ENCODE data around the gene TM9SF1.
A peak's percentile ranks its signal among the peaks of the same experiment; 100 is the strongest.

TM9SF1 gene

DNA sequence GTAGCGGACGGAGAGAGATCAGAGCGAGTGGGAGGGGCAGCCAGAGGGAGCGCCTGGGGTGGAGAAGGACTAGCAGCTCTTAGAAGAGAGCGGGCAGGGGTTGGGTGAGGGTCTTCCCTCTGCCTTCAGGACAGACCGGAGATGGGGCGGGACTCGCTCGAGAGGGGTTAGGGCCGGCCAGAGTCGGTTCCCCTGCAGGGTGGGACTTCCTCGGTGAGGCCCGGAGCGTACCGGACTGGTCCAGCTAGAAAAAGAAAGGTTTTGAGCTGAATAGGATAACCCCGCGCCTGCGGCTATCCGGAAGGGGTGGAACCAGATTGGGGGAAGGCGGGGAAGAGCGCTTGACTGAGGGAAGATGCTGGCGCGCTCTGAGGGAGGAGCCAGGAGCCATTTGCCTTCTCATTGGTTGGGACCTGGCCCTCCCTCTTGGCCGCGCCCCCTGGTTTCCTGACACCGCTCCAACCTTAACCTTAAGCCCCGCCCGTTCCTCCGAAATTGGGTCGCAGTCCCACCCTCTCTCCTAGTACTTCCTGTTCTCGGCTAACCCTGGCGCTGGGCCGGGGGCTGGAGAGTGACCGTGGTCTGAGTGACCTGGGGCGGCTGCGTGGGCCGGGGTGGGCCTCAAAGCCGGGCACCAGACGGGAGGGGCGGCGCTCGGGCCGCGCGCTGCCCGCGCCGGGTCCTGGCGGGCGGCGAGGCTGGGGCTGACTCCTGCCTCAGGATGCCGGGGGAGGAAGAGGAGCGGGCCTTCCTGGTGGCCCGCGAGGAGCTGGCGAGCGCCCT, 48.1 kb downstream of the TM9SF1 start, which contains the start of gene RNF31:
RNF31 (plus strand) TSS at position 521 of the 783 bp plus-strand sequence; CDS start at position 722, 201 bp downstream.
- peak within 1 kb of the TSS; percentile 92 for H3K27ac ChIP-seq (ENCODE audit: low read depth, low read length)
- H3K9ac ChIP-seq (ENCODE audit: low read length): peak within 1 kb of the TSS; percentile 66
- no peaks in the 10 kb centered on the region for H3K27me3 ChIP-seq (ENCODE audit: control insufficient read depth, insufficient read depth, low read length)
- H3K4me3 ChIP-seq (ENCODE audit: low read length): peak within 1 kb of the TSS; percentile 92
- peaks cover 16% of the 10 kb centered on the region for H3K4me1 ChIP-seq (ENCODE audit: control insufficient read depth, insufficient read depth, low read length)
- peaks cover 19% of the 10 kb centered on the region for H3K36me3 ChIP-seq (ENCODE audit: control insufficient read depth, insufficient read depth, low read length)

DNA sequence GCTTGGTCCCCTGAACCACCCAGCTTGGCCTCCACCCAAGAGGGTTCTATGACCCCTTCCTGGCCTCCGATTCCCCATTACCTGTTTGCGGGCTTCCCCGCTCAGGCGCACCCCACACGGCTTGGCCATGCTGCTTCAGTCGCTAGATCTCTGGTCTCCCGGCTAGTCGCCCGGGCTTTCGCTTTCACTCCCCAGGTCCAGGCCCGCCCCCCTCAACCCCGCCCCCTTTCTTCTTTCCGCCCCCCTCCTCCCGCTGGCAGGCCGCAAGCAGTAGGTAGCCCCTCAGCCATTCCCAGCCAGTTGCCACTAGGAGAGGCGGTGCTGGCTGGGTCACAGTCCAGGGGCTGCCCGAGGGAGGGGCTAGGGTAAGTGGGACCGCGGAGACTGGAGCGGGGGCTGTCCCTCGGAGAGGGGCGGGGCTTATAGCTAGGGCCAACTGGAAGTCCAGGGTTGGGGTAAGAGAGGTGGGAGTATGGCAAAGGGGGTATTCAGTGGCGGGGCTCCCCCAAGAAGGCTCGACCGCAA, 48.7 kb downstream of the TM9SF1 start, which contains the start of gene PSME2:
PSME2 (minus strand) TSS at position 158 of the 525 bp plus-strand sequence; CDS start at position 129, 29 bp downstream.
- Histone ChIP-seq H3K27ac (ENCODE audit: low read depth, low read length) (peak within 1 kb of the TSS; percentile 92), H3K4me3 (ENCODE audit: low read length) (peak within 1 kb of the TSS; percentile 92), H3K9ac (ENCODE audit: low read length) (peak within 1 kb of the TSS; percentile 66), H3K4me1 (ENCODE audit: control insufficient read depth, insufficient read depth, low read length) (peaks cover 20% of the 10 kb centered on the region), H3K27me3 (ENCODE audit: control insufficient read depth, insufficient read depth, low read length) (no peaks in the 10 kb centered on the region), H3K36me3 (ENCODE audit: control insufficient read depth, insufficient read depth, low read length) (peaks cover 14% of the 10 kb centered on the region)

DNA sequence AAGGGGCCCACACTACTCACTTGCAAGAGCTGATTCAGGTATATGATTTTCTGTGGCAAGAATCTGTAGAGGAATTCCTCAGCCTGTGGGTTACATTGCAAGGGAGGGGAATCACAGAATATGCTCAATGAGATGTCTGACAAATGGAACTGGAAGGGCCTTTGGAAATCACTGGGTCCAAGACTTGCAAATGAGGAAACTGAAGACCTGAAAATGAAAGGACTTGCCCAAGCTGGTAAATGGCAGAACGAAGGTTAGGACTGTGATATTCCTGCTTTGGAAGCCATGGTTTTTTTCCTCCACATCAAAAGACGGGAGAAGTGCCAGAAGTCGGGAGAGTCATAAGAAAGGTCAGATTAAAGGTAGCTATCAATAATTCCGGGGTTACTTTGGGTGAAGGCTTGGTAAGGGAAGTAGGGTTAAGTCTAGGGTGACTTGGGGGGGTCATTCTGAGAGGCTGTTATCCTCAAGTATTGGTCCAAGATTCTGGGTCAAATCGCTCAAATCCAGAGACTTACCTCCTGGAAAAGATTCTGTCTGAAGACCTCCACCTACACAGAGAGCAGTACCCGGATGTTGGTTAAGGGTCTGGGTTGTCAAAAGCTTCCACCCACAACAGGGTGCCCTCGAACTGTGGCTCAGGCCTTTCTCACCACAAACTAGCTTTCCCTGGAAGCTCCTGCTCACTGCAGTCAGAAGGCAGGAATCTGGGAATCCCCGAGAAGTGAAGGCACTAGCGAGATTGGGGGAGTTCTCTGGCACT, 49.4 kb downstream of the TM9SF1 start:
- Histone ChIP-seq H3K9ac (ENCODE audit: low read length) (peak overlapping the region; percentile 66), H3K27me3 (ENCODE audit: control insufficient read depth, insufficient read depth, low read length) (no peaks in the 10 kb centered on the region), H3K36me3 (ENCODE audit: control insufficient read depth, insufficient read depth, low read length) (peaks cover 7% of the 10 kb centered on the region), H3K4me1 (ENCODE audit: control insufficient read depth, insufficient read depth, low read length) (peaks cover 20% of the 10 kb centered on the region), H3K4me3 (ENCODE audit: low read length) (peak overlapping the region; percentile 82), H3K27ac (ENCODE audit: low read depth, low read length) (peak overlapping the region; percentile 92)

DNA sequence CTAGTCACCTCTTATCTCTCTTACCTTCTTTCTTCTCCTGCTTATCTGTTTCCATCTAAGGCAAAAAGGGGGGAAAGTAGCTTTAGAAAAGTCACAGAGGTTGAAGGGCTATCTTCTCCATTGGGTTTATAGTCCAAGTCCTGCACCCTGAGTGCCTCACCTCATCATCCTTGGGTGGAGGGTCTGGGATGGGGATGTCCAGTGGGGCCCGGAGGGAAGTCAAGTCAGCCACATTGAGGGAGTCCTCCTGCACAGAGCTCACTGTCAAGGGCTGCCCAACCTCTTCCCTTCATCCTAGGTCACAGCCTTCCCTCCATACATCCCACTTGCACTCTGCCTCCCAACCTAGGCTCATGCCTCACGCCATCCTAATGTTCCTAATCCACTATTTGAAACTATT, 50.0 kb downstream of the TM9SF1 start:
- H3K27ac ChIP-seq (ENCODE audit: low read depth, low read length): no peak overlapping the region
- no peak overlapping the region for H3K9ac ChIP-seq (ENCODE audit: low read length)

DNA sequence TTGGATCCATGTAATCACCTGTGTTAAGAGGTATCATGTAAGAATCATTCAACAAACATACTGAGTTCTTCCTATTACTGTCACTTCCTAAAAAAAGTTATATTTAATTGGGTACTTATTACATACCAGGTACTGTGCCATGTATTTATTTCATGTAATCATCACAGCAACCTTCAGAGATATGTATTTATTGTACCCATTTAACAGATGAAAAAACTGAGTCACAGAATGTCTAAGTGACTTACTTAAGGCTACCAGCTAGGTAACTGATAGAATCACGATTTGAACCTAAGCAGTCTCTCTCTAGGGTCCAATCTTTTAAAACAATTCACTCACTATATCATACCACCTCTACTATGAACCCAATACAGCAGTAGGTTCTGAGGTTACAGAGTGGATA, 50.8 kb downstream of the TM9SF1 start:
- H3K36me3 ChIP-seq (ENCODE audit: control insufficient read depth, insufficient read depth, low read length): no peaks in the 10 kb centered on the region
- no peak overlapping the region for H3K4me3 ChIP-seq (ENCODE audit: low read length)
- H3K4me1 ChIP-seq (ENCODE audit: control insufficient read depth, insufficient read depth, low read length): peaks cover 20% of the 10 kb centered on the region
- H3K27me3 ChIP-seq (ENCODE audit: control insufficient read depth, insufficient read depth, low read length): no peaks in the 10 kb centered on the region
- no peak overlapping the region for H3K9ac ChIP-seq (ENCODE audit: low read length)
- H3K27ac ChIP-seq (ENCODE audit: low read depth, low read length): no peak overlapping the region

More for the DNA sequence above, 50.0 kb downstream of the TM9SF1 start:
- peaks cover 20% of the 10 kb centered on the region for H3K4me1 ChIP-seq (ENCODE audit: control insufficient read depth, insufficient read depth, low read length)
- peak overlapping the region; percentile 82 for H3K4me3 ChIP-seq (ENCODE audit: low read length)
- no peaks in the 10 kb centered on the region for H3K27me3 ChIP-seq (ENCODE audit: control insufficient read depth, insufficient read depth, low read length)
- H3K36me3 ChIP-seq (ENCODE audit: control insufficient read depth, insufficient read depth, low read length): peaks cover 3% of the 10 kb centered on the region

DNA sequence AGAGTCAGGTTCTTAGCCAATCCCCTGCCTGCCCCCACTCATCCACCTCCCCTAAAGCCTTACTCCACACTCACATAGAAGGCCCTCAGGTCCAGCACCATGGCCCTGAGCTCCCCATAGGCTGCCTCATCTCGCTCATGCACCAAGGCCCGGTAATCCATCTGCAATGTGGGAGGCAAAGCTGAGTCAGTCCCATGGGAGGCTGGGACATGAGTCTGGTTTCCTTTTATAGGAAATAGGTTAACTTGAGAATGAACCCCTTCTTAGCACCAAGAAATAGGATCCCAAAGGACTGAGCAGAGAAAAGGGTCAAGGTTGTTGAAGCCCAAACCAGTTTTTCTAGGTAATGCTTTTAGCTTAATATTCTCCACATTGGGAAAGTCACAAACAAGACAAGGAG, 51.7 kb downstream of the TM9SF1 start:
- Histone ChIP-seq H3K36me3 (ENCODE audit: control insufficient read depth, insufficient read depth, low read length) (peaks cover 3% of the 10 kb centered on the region), H3K27ac (ENCODE audit: low read depth, low read length) (no peak overlapping the region), H3K4me1 (ENCODE audit: control insufficient read depth, insufficient read depth, low read length) (peaks cover 20% of the 10 kb centered on the region), H3K4me3 (ENCODE audit: low read length) (no peak overlapping the region), H3K9ac (ENCODE audit: low read length) (no peak overlapping the region), H3K27me3 (ENCODE audit: control insufficient read depth, insufficient read depth, low read length) (no peaks in the 10 kb centered on the region)

DNA sequence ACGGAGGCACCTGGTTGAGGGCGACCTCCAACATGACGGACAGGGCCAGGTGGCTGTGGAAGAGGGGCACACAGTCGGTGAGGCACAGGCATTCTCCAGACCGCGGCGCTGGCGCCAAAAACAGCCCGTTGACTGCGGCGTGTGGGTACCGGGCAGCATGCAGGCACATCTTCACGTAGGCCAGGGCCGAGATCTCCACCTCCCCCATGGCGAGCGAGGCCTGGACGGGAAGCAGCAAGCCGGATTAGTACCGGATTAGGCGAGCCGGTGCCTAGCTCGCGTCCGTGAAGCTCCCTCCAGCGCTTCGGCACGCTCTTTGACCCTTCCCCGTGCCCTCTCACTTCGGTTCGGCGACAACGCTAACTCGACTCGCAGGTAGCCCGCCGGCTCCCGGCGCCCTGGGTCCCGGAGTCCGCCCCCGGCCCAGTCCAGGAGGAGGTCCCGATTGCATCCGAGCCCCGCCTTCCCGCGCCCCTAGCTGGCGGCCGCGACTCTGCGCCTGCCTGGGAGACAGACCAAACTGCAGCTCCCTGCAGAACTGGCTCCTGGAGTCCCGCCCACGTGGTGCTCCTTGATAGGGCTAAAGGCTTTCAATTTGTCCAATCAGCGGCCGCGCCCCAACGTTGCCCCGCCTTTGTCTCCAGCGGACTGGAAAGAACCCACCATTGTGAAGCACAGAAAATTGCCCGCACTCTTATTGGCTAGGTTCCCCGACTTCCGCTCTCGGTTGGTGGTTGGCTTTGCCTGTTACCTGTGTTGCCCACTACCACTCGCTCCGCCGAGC, 54.0 kb downstream of the TM9SF1 start, which contains the start of gene EMC9:
EMC9 (minus strand) TSS at position 495 of the 784 bp plus-strand sequence; CDS start at position 208, 287 bp downstream.
- Histone ChIP-seq H3K4me3 (ENCODE audit: low read length) (peak within 1 kb of the TSS; percentile 83), H3K4me1 (ENCODE audit: control insufficient read depth, insufficient read depth, low read length) (peaks cover 19% of the 10 kb centered on the region), H3K27ac (ENCODE audit: low read depth, low read length) (peak within 1 kb of the TSS; percentile 90), H3K36me3 (ENCODE audit: control insufficient read depth, insufficient read depth, low read length) (peaks cover 13% of the 10 kb centered on the region), H3K27me3 (ENCODE audit: control insufficient read depth, insufficient read depth, low read length) (no peaks in the 10 kb centered on the region), H3K9ac (ENCODE audit: low read length) (peak within 1 kb of the TSS; percentile 66)

DNA sequence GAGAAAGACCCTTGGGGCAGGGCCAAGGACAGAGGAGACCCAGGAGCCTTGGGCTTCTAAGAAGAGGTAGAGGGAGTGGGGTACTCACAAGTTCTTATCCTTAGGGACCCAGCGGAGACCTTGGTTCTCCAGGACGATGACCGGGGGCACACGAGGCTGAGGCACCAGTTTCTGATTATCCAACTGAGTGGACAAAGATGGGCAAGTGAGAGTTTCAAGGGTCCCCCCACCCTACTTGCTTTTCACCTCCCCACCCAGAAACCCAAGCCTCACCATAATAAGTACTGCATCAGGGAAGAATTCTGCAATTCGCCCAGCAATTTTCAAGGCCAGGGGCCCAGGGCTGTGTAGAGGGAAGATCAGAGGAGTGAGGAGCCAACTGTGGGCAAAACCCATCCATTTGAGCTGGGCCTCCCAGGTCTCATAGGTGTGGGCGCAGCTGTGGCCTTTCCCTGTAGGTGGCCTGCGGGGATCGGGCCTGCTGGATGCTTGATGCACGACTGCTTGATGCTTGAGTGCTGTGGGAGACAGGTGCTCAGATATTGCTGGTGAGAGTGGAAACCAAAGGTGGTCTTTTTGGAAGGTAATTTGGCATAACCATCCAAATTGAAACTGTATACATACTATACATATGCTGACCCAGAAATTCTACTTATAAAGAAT, 55.8 kb downstream of the TM9SF1 start:
- Histone ChIP-seq H3K4me1 (ENCODE audit: control insufficient read depth, insufficient read depth, low read length) (peaks cover 13% of the 10 kb centered on the region), H3K9ac (ENCODE audit: low read length) (no peak overlapping the region), H3K36me3 (ENCODE audit: control insufficient read depth, insufficient read depth, low read length) (peaks cover 13% of the 10 kb centered on the region), H3K4me3 (ENCODE audit: low read length) (no peak overlapping the region), H3K27me3 (ENCODE audit: control insufficient read depth, insufficient read depth, low read length) (no peaks in the 10 kb centered on the region), H3K27ac (ENCODE audit: low read depth, low read length) (no peak overlapping the region)

Measured in rectal smooth muscle tissue (tissue), 1 donor.